PFSK-1 (cell line): Measurements from ENCODE around the gene NFE2L3.

Source experiments
- FOXP2 ChIP-seq: optimal IDR thresholded peaks from 2 replicates; pipeline ENCODE3; 2011; ENCODE audit warnings: borderline replicate concordance, control low read depth, inconsistent platforms; ENCODE audit not compliant: insufficient read depth; ENCODE audit errors: extremely low read length, extremely low read depth
- POLR2AphosphoS5 ChIP-seq: IDR thresholded peaks from 2 replicates; pipeline ENCODE4 v1.6.1; 2012; ENCODE audit warnings: low read depth, mild to moderate bottlenecking, control low read depth, low read length, moderate library complexity
- REST ChIP-seq, 2 experiments: IDR thresholded peaks; 2 replicates each; pipeline versions ENCODE4 v1.6.1 to v1.8.0; 2011 to 2012; ENCODE audit warnings: low read depth in 2 of 2, low read length in 2 of 2, control low read depth in 1 of 2, inconsistent platforms in 1 of 2, mild to moderate bottlenecking in 1 of 2, moderate library complexity in 1 of 2; ENCODE audit not compliant: insufficient read depth in 1 of 2
- SIN3A ChIP-seq: IDR thresholded peaks from 2 replicates; pipeline ENCODE4 v1.6.1; 2012; ENCODE audit warnings: mild to moderate bottlenecking, low read length, moderate library complexity, borderline replicate concordance; ENCODE audit not compliant: insufficient read depth
- TAF1 ChIP-seq: IDR thresholded peaks from 2 replicates; pipeline ENCODE4 v1.6.1; 2012; ENCODE audit warnings: low read length, control low read depth, borderline replicate concordance; ENCODE audit not compliant: insufficient read depth

NFE2L3 gene

GRCh38 chr7:26149391-26149977 is 2.5 kb upstream of the NFE2L3 start:
- TF ChIP-seq REST (IDR thresholded peaks at IDR 0.05; ENCODE audit: insufficient read depth in 1 of 2, low read depth in 2 of 2, low read length in 2 of 2), result no peak
- TF ChIP-seq TAF1, result no peak
- no peak for TF ChIP-seq POLR2AphosphoS5
- no peak for TF ChIP-seq SIN3A
- no peak for TF ChIP-seq FOXP2

GRCh38 chr7:26151096-26151495 is 902 bp upstream of the NFE2L3 start:
- TF ChIP-seq TAF1, result no peak
- TF ChIP-seq SIN3A, result no peak
- TF ChIP-seq REST (IDR thresholded peaks at IDR 0.05; ENCODE audit: insufficient read depth in 1 of 2, low read depth in 2 of 2, low read length in 2 of 2), result no peak
- TF ChIP-seq POLR2AphosphoS5, result no peak
- no peak for TF ChIP-seq FOXP2

- no peak for TF ChIP-seq POLR2AphosphoS5
- peak; percentile 28 for TF ChIP-seq FOXP2
Measured at GRCh38 chr7:26151650-26151952, 397 bp upstream of the NFE2L3 start.

- TF ChIP-seq SIN3A (no peak), TAF1 (no peak), REST (IDR thresholded peaks at IDR 0.05; ENCODE audit: insufficient read depth in 1 of 2, low read depth in 2 of 2, low read length in 2 of 2) (no peak), FOXP2 (no peak), POLR2AphosphoS5 (no peak)
Measured at GRCh38 chr7:26153241-26153822, 1.3 kb downstream of the NFE2L3 start.

GRCh38 chr7:26153823-26154783 is 2.1 kb downstream of the NFE2L3 start:
- no peak for TF ChIP-seq FOXP2
- TF ChIP-seq TAF1, result no peak
- TF ChIP-seq SIN3A, result no peak
- no peak for TF ChIP-seq POLR2AphosphoS5
- TF ChIP-seq REST (IDR thresholded peaks at IDR 0.05; ENCODE audit: insufficient read depth in 1 of 2, low read depth in 2 of 2, low read length in 2 of 2), result no peak
